ENCODE data around the gene CHD9NB.

Gene CHD9NB

DNA sequence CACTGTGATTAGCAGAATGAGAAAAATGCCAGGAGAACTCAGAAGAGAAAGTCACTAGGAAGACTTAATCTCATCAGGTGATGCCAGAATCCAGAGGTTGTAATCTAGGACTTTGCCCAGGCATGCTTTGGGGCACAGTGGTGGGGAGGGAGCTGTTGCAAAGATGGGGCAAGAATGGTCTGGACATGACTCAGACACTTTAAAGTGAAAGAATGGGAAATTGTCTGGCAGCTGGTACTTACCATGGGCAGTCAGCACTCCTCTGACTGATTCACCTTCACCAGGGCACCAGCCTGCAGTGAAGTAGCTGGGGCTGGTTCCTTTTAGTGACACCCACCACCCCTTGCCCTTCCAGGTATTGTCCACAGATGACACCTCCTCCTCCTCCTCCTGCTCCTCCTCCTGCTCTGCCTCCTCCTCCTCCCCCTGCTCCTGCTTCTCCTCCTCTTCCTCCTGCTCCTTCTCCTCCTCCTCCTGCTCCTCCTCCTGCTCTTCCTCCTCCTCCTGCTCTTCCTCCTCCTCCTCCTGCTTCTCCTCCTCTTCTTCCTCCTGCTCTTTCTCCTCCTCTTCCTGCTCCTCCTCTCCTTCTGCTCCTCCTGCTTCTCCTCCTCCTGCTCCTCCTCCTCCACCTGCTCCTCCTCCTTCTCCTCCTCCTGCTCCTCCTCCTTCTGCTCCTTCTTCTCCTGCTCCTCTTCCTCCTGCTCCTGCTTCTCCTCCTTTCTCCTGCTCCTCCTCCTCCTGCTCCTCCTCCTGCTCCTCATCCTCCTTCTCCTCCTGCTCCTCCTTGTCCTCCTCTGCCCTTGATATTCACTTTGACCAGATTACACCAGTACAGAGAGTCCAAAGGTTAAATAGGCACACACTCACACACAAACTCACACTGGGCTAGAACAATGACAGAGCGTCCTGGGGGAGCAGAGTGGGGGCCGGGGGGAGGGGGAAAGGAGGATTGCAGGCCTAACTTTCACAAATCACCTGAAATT, at the start of gene CHD9NB:
Gene CHD9NB, minus strand, starts transcription at position 379 of the 983 bp plus-strand sequence. CDS start 8,739 bp downstream, outside the sequence.
- DNase-seq: peak; percentile 71

- DNase-seq: no peak
These were observed 48.2 kb upstream of the CHD9NB start for GRCh38 chr16:53100889-53101288.

- no peak for DNase-seq
These were observed 47.5 kb upstream of the CHD9NB start for GRCh38 chr16:53100131-53100748.

- DNase-seq: peak; percentile 87
These were observed 46.8 kb upstream of the CHD9NB start for GRCh38 chr16:53099318-53100130.

GRCh38 chr16:53098526-53099317, 46.0 kb upstream of the CHD9NB start:
- peak; percentile 90 for DNase-seq

GRCh38 chr16:53097190-53097589, 44.5 kb upstream of the CHD9NB start:
- no peak for DNase-seq

GRCh38 chr16:53094013-53094630, 41.4 kb upstream of the CHD9NB start:
- no peak for DNase-seq

- DNase-seq: no peak
These were observed 40.6 kb upstream of the CHD9NB start for GRCh38 chr16:53093162-53093744.

DNA sequence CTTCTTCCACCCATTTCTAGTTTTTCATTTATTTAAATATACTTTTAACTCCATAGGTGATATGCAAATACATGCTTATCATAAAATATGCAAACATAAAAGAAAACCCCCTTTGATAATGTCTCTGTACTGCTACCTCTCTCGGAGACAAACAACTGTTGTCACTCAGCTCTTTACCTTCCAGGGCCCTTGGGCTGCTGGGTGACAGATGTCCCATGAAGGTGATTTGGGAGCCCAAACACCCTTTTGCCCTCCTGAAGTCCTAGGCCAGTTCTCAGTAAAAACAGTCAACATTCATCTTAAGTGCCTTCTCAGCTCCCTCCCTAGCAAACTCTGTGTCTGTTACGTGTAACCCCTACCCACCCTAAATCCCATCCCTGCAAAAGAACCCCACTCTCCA, 39.6 kb upstream of the CHD9NB start:
- no peak for DNase-seq

DNA sequence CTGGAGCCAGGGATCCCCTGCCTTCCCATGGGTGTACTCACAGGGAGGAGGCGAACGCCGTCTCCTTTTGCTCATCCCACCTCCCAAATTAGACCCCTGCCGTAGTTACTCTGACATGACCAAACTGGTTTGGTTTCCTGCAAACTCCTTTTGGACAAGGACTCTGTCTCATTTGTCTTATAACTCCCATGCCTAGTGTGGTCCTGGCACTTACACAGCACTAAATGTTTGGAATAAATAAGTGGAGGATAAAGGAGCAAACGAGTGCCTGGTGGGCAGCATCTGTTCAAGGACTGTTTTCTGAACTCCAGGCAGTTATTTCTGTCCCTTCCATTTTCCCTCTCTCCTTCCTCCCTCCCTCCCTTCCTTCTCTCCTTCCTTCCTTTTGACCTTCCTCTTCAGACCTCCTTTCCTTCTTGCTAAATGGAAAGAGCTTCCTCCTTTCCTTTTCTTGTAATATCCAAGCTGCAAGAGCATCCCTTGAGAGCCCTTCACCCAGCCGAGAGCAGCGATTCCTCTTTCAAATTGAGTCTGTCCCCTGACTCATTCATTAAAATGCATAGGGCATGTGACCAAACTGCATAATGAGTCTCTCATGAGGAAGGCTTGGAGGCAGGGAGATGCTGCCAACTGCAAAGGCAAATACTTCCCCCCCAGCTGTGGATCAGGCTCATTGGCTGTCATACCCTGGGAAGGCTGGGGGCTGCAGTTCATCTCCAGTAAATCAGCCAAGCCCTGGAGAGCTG, 38.9 kb upstream of the CHD9NB start:
- peak; percentile 96 for DNase-seq

GRCh38 chr16:53090591-53091411, 38.1 kb upstream of the CHD9NB start:
- peak; percentile 99 for DNase-seq

- no peak for DNase-seq
These were observed 37.5 kb upstream of the CHD9NB start for GRCh38 chr16:53090286-53090590.

- DNase-seq: peak; percentile 45
These were observed 37.0 kb upstream of the CHD9NB start for GRCh38 chr16:53089434-53090285.

DNA sequence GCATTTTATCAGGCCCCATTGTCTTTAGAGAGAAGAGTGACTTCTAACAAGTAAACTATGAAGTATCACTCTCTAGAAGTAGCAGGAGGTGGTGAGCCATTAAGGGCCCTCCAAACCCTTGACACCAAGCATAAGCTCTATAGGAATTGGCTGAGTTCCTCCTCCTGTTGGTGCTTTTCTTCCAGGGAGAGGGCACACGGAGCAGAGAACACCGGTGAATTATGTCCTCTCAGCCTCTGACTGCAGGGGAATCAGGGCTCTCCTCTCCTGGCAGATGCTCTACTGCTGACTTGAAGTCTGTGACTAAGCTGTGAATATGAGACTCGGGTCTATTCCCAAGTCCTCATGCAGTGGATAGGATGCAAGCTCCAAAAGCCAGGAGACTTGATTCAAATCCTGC, 34.4 kb upstream of the CHD9NB start:
- DNase-seq: peak; percentile 57

GRCh38 chr16:53085931-53086421, 33.3 kb upstream of the CHD9NB start:
- DNase-seq: peak; percentile 87

- peak; percentile 34 for DNase-seq
These were observed 32.7 kb upstream of the CHD9NB start for GRCh38 chr16:53085369-53085843.

DNA sequence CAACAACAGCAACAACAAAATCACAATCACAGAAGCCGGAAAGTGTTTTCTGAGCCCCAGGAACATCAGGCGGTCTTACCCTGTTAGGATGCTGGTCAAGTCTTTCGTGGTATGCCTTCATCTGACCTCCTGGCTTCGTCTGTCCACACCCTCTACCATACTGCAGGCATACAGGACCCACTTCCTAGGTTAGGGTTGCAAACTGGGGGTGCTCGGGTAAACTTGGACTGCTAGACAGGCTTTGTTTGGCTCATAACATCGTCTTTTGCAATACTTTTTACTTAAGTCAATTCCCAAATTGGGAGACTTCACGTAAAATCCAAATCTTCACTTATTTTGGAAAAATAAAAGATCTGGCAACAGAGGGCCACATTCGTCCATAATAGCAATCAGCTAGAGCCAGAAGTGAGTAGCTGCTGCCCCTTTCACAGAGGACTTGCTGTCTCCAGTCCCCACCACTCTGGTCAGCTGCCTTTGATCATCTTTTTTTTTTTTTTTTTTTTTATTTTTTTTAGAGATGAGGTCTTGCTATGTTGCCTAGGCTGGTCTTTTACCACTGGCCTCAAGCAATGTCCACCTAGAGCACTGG, 32.1 kb upstream of the CHD9NB start:
- DNase-seq: no peak

DNA sequence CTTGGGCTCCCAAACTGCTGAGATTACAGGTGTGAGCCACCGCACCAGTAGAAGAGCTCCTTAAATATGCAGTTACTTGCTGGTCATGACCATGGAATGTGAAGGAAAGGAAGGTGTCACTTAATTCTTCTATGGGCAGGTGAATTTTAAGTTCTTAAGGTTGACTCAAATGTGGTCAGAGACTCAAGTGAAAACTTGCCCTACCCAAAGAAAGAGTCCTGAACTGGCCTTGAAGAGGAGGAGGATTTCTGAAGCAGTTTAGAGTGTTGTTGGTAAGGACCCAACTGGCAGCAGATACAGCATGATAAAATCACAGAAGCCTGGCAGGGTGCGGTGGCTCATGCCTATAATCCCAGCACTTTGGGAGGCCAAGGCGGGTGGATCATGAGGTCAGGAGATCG, 31.4 kb upstream of the CHD9NB start:
- DNase-seq: no peak
